Lung (tissue), 12 donors: ENCODE measurements around the gene SPTBN1. TPM values are rescaled to one million over a fixed set of nuclear protein-coding genes. Genes with fewer than 3 reads are reported as not detected.

Source experiments
- ATAC-seq: fragments of 200-7000 bp; cut with Tn5 transposase; one replicate; pipeline ENCODE4 v1.9.1; 2020; ENCODE audit warnings: moderate number of reproducible peaks; ENCODE audit not compliant: insufficient read depth, low FRiP score
- DNase-seq, 3 donors: peaks; one replicate each; pipeline ENCODE4 v3.0.0-alpha.2; 2013 to 2017
- H3K27ac ChIP-seq, 2 donors: one replicate each; pipeline ENCODE4 v1.5.1; 2013; ENCODE audit warnings: mild to moderate bottlenecking in 2 of 2, moderate library complexity in 2 of 2, control low read depth in 1 of 2, inconsistent platforms in 1 of 2, low read depth in 1 of 2, low read length in 1 of 2
- H3K27me3 ChIP-seq, 3 donors: one replicate each; pipeline ENCODE4 v1.5.1; 2013; ENCODE audit warnings: low read length in 2 of 3; ENCODE audit not compliant: control insufficient read depth in 3 of 3, insufficient read depth in 3 of 3
- H3K36me3 ChIP-seq, 4 donors: one replicate each; pipeline ENCODE4 v1.5.1; 2013; ENCODE audit warnings: low read length in 4 of 4, mild to moderate bottlenecking in 1 of 4, moderate library complexity in 1 of 4; ENCODE audit not compliant: control insufficient read depth in 4 of 4, insufficient read depth in 4 of 4
- H3K4me1 ChIP-seq, 5 donors: one replicate each; pipeline ENCODE4 v1.5.1; 2013; ENCODE audit warnings: low read length in 5 of 5, mild to moderate bottlenecking in 2 of 5, moderate library complexity in 1 of 5; ENCODE audit not compliant: control insufficient read depth in 5 of 5, insufficient read depth in 5 of 5
- H3K4me3 ChIP-seq: one replicate; pipeline ENCODE4 v1.5.1; 2013; ENCODE audit warnings: mild to moderate bottlenecking, control low read depth, moderate library complexity
- H3K9ac ChIP-seq, 2 donors: one replicate each; pipeline ENCODE4 v1.5.1; 2013; ENCODE audit warnings: low read length in 2 of 2, control low read depth in 1 of 2; ENCODE audit not compliant: insufficient read depth in 1 of 2
- H3K9me3 ChIP-seq, 4 donors: one replicate each; pipeline ENCODE4 v1.5.1; 2013; ENCODE audit warnings: low read length in 3 of 4, mild to moderate bottlenecking in 1 of 4, moderate library complexity in 1 of 4; ENCODE audit not compliant: control insufficient read depth in 4 of 4, insufficient read depth in 3 of 4
- whole genome bisulfite sequencing, 2 donors: extraction: QIAGEN DNeasy Blood & Tissue Kit; methylation state at CpG; one replicate each; pipeline ENCODE4 v1.1.7; 2013; 5-methylcytosine and 5-hydroxymethylcytosine counted together
- polyA plus RNA-seq, 2 donors: library from polyadenylated mRNA; stranded (reverse); fragments of 200-250 nt; gene quantifications; one replicate each; pipeline ENCODE4 v1.2.1, GENCODE V29; 2013
- total RNA-seq, 2 donors: library from RNA; depleted of rRNA in 1 of 2; stranded (reverse); fragments of >200 nt in 1 of 2; gene quantifications; one replicate each; pipeline ENCODE4 v1.2.1, GENCODE V29; 2014 to 2021
- TF ChIP-seq, protein P1 (sequence below): IDR thresholded peaks from 2 replicates; pipeline ENCODE4 v1.5.1; 2012; ENCODE audit warnings: mild to moderate bottlenecking; ENCODE audit errors: control extremely low read depth, extremely low read depth
- donor health status: control.
- donor health status: control.
- donor health status: Bipolar disorder and iron deficiency.
- donor health status: healthy.
- donor health status: DM: yes; HTN: yes; CAD: no.

SPTBN1 gene
- total and polyA plus RNA-seq, 4 donors = 89.4 to 715 (median 275) TPM

DNA sequence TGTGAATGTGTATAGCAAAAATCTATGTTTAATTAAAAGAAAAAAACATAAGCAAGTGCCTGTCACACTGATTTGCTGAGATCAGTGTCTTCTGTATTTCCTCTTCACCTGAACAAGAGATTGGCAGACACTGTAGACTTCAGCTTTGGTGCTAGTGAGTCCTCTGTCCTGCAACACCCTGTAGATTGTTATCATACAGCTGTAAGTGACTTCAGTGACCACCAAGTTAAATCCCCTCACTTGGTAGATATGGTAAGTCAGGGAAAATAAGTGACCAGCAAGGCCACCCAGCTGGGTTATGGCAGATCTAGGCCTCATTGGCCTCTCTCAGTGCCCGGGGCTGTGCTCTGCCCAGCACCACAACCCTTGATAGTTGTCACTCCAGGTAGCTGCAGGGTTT, 147.7 kb downstream of the SPTBN1 start:
- 64 to 76% methylated on average over 1 of the region's 1 CpG for WGBS, 2 donors
- peak overlapping the region; percentile 48 to 57 for H3K27ac ChIP-seq
- TF ChIP-seq, protein P1, sequence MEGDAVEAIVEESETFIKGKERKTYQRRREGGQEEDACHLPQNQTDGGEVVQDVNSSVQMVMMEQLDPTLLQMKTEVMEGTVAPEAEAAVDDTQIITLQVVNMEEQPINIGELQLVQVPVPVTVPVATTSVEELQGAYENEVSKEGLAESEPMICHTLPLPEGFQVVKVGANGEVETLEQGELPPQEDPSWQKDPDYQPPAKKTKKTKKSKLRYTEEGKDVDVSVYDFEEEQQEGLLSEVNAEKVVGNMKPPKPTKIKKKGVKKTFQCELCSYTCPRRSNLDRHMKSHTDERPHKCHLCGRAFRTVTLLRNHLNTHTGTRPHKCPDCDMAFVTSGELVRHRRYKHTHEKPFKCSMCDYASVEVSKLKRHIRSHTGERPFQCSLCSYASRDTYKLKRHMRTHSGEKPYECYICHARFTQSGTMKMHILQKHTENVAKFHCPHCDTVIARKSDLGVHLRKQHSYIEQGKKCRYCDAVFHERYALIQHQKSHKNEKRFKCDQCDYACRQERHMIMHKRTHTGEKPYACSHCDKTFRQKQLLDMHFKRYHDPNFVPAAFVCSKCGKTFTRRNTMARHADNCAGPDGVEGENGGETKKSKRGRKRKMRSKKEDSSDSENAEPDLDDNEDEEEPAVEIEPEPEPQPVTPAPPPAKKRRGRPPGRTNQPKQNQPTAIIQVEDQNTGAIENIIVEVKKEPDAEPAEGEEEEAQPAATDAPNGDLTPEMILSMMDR = no peak
- DNase-seq (no peak), ATAC-seq (no peak)
- H3K9ac ChIP-seq = no peak overlapping the region
- H3K9me3 ChIP-seq = no peaks in the 10 kb centered on the region
- no peaks in the 10 kb centered on the region for H3K27me3 ChIP-seq
- H3K4me3 ChIP-seq = no peak overlapping the region
- H3K4me1 ChIP-seq = peaks cover 30 to 81% (median 37%) of the 10 kb centered on the region in 5 donors
- peaks cover 0 to 24% (median 15%) of the 10 kb centered on the region in 4 donors for H3K36me3 ChIP-seq

DNA sequence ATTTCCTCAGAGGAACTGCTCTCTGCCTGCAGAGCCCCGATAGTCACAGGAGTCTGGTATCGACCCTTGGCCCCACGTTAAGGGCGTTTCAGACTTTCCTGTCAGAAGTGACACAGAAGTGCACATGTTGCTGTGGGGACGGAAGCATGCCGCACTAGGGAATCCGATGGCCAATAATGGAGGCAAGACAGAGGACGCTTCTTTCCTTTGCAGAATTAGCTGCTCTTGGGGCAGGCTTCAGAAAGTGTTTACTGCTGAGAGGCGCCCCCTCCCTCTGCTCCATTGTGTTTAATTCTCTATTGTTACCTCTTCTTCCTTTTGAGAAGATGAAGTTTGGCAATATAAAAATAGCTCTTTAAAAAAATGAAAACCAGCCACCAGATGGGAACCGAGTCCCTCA, 148.7 kb downstream of the SPTBN1 start:
- peak in 1 of 3 donors; percentile 57 for DNase-seq

DNA sequence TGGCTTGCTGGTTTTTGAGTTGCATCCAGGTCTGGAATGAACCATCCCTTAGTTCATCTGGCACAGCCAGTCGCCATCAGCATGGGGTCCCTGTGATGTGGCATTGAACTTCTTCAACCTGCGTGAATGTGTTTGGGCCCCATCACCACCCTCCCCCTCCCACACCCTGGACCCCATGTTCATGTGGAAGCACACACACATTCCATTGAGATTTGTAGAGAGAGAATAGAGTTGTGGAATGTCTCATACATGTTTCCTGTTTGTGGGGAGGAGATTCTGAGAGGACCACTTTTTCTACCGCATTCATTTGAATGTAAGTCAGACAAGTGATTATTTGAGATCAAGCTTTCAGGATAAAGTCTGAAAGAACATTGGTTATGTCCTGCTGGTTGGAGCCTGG, 149.7 kb downstream of the SPTBN1 start:
- H3K27me3 ChIP-seq = no peaks in the 10 kb centered on the region
- TF ChIP-seq, protein P1 = no peak
- no peak overlapping the region for H3K4me3 ChIP-seq
- ATAC-seq (no peak), DNase-seq (no peak)
- no peak overlapping the region for H3K9ac ChIP-seq
- no peaks in the 10 kb centered on the region for H3K9me3 ChIP-seq
- WGBS, 2 donors = 65 to 73% methylated on average over 3 of the region's 3 CpGs
- peaks cover 30 to 84% (median 35%) of the 10 kb centered on the region in 5 donors for H3K4me1 ChIP-seq
- peaks cover 0 to 8% (median 5%) of the 10 kb centered on the region in 4 donors for H3K36me3 ChIP-seq
- peak overlapping the region; percentile 9 to 41 for H3K27ac ChIP-seq

More for the DNA sequence above, 148.7 kb downstream of the SPTBN1 start:
- H3K27me3 ChIP-seq = no peaks in the 10 kb centered on the region
- 10 to 40% methylated on average over 10 of the region's 10 CpGs for WGBS, 2 donors
- TF ChIP-seq, protein P1 = no peak
- no peak overlapping the region for H3K9ac ChIP-seq
- peak overlapping the region; percentile 6 to 18 for H3K27ac ChIP-seq
- ATAC-seq = no peak
- H3K9me3 ChIP-seq = no peaks in the 10 kb centered on the region
- no peak overlapping the region for H3K4me3 ChIP-seq
- peaks cover 0 to 14% (median 8%) of the 10 kb centered on the region in 4 donors for H3K36me3 ChIP-seq
- peaks cover 29 to 82% (median 32%) of the 10 kb centered on the region in 5 donors for H3K4me1 ChIP-seq

DNA sequence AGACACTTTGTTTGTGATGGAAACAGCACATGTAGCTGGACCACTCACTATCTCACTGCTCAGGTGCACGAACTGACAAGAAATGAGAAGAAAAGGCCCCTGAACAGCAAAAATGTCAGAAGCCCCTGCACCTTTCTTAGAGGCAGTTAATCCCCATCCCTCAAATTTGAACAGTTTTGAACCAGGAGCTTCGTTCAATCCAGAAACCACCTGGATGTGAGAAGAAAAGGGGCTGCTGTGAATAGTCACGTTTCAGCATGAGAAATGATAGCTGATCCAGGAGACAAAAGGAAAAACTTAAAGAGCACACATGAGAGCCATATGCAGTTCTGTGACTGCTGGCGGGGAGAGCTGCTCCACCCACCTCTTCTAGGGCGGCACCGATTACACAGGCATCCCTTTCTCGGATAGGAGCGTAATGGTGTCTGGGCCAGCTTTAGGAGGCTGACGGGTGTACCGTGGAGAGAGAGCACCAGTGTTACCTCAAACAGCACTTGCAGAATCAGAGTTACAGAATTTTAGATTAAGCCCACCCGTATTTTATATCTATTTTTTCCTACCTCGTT, 150.3 kb downstream of the SPTBN1 start:
- TF ChIP-seq, protein P1 = no peak
- no peaks in the 10 kb centered on the region for H3K27me3 ChIP-seq
- H3K4me1 ChIP-seq = peaks cover 27 to 77% (median 35%) of the 10 kb centered on the region in 5 donors
- DNase-seq (no peak), ATAC-seq (no peak)
- H3K36me3 ChIP-seq = peaks cover 0 to 8% (median 3%) of the 10 kb centered on the region in 4 donors
- H3K9me3 ChIP-seq = no peaks in the 10 kb centered on the region
- H3K27ac ChIP-seq = peak overlapping the region; percentile 9 to 41
- H3K4me3 ChIP-seq = no peak overlapping the region
- H3K9ac ChIP-seq = no peak overlapping the region
- WGBS, 2 donors = 56 to 63% methylated on average over 12 of the region's 12 CpGs
